NCI-H128 (cell line): Measurements from ENCODE around the gene VPS39.

Experiments
- DNase-seq: peaks from one replicate; lab custom pipeline; 2025; ENCODE audit not compliant: unreplicated experiment; lab: John Stamatoyannopoulos, UW

Gene VPS39

DNA sequence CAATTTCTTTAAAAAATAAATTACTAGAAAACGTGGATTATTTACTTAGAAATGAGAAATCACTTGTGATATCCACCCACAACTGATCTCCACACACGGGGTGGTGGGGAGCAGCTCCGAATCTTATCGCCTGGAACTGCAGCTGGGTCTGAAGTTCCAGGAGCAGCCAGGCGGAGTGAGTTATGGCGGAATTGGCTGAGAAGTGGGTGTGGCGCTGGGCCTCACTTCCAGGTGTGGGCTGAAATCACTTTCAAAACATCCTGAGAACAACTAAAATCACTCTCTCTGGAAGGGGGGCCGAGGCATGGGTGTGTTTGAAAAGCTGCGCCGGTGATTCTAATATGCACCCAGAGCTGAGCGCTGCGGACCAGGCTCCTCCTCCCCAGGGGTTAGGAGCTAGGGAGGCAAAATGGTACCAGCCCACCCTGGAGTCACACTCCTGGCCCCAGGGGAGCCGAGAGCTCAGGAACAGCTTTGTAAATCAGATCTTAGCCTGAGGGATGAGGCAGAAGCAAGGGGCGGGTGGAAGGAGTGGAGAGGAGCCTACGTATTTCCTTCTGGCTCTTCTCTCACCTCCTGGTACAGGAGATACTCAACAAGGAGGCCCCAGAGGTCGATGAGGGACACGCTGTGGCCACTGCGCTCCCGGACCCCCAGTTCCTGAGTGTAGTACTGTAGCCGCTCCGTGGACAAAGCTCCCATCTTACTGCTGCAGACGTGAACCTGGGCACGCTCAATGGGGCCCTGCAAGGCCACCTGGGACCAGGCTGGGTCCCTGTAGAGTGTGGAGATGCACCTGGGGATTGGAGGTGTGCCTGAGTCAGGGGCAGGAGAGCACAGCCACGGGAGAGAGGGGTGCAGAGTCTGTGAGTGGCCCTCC lies 61.3 kb downstream of the VPS39 start:
- no peak for DNase-seq

DNA sequence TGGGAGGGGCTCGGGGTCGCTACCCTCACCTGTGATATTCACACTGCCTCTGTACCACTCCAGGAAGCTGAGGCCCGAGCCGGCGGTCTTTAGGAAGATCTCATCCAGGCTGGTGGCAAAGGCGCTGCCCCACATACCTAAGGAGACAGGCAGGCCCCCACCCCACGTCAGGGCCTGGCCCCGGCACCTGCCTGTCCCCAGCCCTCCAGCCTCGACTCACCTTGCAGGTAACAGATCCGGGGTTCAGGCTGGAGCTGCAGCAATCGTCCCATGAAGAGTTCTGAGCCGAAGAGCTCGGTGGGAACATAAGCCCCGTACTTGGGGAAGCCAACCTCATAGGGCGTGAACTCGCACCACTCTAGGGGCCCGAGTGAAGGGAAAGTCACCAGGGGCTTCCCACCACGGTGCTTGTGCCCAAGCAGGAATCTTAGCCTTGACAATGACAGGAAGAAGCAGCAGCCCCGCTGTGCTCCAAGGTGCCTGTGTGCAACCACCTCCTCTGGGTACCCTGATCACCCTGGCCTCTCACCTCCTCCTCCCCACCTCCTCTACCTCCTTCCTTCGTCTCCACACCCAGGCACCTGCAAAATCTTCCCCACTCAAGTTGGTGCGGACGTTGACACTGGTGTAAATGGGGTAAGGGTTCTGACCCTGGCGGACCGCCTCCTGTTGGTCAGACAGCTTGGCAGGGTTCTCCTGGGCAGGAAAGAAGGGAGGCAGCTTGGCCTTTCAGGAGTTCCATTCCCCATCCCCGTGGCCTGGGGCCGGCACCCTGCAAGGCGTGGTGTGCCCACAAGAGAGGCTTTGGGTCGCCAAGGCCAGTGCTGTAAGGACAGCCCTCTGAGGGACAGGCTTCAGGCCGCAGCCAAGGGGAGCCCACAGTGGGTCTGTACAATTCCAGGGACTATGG lies 62.3 kb downstream of the VPS39 start:
- no peak for DNase-seq

DNA sequence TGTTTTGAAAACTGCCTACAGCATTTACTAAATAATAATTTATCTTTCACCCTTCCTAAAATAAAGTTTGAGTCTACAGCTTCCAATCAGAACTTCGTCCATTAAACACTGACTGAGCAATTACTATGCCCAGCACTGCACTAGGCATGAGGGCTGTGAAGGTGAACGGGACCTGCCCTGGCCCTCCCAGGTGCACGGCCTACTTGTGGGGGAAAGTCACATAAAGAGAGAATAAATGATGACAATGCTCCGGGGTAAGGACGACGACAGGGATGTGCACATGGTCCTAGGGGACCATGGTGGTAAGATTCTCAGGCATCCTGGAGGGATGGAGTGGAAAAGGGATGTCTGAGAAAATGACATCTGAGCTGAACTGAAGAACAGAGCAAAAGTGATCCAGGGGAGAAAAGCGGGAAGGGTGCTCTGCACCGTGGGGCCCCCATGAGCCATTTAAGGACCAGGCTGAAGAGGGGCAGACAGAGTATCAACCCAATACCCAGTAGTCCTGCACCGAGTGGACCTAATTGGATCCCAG lies 63.2 kb downstream of the VPS39 start:
- DNase-seq = no peak

DNA sequence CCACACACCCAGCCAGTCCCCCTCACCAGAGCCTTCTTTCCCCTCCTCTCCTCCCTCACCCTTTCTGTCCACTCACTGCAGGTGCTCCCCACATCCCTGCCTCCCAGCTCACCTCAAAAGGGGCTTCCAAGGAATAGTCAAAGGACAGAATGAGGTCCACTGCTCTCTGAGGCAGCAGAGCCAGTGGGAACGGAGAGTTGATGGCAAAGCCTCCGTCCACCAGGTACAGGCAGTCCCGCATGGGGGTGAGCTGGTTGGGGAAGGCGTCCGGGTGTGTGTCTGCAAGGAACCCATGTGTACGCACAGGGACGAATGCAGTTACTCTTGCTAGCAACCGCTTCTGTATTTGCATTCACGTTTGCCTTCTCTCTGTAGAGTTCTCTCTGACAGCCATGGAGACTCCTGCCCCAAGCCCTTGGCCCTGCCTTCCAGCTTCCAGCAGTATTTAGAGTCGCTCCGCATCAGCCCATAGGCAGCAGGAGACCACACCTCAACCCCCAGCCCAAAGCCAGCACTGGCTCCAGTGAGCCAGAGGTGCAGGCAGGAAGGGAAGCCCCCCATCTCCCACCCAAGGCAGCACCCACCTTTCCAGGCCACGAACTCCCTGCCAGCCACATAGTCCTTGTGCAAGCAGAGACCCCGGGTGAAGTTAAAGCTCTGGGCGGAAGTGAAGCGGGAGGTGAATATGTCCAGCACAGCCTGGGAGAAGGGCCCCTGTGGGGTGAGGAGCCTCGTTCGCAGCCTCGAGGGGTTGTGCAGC lies 64.1 kb downstream of the VPS39 start:
- no peak for DNase-seq

DNA sequence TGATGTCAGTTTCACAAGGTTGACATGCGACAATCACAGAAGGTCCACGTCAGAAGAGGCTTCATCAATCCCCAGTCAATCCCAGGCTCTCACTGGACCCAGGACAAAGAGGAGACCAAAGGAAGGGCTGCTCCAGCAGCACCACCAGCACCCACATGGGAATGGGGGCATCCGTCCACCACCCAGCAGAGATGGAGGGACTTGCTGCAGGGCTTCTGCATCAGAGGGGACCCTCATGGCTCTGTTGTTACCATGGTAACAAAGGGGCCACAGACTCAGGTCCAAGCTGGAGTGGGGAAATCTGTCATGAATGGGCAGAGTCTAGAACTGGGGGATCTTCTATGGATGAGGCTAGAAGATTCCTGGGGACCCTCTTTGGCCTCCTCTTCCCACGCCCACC lies 64.7 kb downstream of the VPS39 start:
- DNase-seq = no peak

DNA sequence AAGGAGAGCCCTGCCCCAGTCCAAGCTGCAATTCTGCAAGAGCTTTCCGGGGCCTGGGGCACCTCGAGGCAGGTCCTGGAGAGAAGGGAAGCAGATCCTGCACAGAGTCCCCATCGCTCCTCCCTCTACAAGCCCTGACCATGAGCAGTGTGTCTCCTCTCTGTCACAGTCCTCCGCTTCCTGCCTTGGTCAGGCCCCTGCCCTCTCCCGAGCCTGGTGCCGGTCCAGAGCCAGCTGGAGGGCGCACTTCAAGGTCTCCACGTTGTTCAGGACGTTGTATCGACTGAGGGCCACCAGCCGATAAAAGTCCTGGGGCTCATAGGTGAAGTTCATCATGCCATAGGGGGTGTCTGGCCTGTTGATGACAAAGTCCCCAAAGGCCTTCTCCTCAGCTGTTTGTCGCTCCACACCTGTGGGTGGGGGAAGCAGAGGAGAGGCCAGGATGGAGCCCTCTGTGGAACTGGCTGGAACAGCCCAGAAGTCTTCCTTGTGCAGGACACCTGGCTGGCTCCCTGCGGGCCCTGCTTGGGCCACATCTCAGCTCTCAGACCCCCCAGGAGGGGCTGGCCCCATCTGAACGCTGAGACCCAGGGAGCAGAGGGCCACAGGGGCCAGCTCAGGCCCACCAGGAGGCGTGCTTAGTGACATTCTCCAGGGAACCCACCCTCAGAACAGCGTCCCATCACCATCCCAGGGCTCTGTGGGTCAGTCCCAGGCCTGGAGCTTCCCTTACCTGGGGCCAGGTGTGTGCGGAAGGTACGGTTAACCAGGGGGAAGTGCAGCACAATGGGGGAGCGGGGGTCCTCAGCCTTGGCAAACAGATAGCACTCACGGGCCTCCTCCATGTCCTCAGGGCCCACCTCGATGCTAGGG lies 66.1 kb downstream of the VPS39 start:
- DNase-seq = no peak

DNA sequence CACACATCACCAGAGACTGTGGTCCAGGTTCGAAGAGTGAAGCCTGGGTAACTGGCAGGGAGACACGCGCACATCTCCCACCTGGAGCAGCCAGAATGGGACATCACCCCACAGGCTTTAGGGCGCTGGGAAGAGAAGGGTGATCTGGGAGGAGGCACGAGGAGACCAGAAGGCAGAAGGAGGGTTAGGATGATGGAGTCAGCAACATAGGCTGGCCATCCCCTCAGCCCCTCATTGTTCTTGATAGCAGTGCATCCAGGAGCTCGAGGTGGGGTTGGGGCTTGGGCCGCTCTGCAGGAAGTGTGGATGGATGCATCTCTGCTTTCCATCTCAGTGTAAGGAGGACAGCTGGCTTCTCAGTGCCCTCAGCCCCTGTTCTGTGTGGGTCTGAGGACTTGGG lies 66.9 kb downstream of the VPS39 start:
- no peak for DNase-seq

DNA sequence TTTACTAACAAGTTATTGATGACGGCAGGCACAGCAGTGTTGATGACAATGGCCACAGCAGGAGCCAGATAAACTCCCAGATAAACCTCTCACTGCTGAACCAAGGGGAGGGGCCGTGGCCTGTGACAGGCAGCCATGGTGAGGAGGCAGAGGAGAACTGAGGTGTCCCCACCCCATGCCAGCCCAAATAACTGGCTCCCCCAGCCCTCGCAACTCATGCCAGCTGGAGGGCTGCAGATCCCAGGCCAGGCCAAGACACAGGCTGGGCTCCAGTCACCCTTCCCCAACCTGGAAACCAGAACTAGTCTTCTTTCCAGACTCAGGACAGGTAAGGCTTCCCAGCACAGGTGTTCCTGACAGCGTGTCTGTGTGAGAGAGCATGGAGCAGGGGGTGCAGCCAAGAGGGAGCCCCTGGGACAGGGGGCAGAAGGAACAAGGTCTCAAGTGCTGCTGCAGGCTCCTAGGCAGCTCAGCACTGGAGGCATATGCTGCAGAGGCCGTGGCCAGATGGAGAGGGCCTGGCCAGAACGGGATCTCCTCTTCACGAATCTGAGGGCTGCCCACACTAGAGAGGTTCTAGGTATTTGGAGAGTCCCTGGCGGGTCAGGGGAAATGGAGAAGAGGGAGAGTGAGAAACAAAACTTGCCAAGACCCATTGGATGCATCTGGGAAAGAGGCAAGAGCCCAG lies 67.6 kb downstream of the VPS39 start:
- DNase-seq = no peak

DNA sequence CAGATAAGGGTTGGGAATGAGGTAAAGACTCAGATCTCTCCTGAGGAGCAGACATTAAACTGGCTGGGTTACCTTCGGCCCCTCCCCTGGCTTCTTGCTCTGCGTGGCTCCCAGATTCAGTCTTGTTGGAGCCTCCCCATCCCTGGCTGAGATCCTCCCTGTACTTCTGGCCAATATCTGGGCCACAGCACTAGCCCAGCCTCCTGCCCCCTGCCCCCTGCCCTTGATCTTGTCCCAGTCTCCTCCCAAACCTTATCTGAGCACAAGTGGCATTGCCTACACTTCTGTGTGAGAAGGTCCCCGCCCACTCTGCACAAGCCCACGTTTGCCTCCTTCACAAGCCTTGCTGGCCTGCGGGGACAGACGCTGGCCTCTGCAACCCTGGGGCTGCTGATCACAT lies 68.5 kb downstream of the VPS39 start:
- DNase-seq = no peak

DNA sequence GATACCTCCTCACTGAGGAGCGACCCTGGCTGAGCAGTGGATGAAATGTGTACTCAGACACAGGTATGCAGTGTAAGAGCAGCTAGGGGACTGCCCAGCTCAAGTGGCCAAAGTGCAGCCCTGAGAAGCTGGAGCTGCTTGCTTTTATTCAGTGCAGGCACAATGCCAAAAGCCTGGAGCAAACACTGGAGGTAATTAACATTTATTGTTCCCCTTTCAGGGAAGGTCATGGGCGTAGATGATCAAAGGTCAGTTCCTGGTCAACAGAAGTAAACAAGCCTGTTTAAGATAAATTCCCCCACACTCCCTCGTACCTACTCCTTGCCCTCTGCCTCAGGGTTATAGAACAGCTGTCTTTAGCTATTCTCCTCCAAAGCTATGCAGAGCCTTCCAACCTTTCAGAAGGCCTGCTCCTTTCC lies 69.1 kb downstream of the VPS39 start:
- DNase-seq = no peak

DNA sequence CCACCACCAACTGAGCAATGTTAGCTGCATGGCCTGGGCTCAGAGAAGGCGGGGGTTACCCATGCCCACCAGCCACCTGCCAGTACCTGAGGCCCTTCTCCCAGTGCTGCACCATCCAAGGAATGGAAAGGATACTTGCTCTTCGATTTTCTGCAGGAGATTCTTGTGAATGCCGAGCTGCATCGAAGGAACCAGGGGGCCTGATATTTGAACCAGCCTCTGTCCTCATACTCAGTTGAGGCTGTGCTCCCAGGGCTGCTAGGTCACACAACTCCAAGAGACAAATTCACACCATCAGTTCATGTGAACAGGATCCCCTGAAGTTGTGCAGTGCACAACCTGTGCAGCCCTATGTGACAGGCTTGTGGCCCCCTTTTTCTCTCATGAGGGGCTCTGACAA lies 69.7 kb downstream of the VPS39 start:
- DNase-seq = no peak

DNA sequence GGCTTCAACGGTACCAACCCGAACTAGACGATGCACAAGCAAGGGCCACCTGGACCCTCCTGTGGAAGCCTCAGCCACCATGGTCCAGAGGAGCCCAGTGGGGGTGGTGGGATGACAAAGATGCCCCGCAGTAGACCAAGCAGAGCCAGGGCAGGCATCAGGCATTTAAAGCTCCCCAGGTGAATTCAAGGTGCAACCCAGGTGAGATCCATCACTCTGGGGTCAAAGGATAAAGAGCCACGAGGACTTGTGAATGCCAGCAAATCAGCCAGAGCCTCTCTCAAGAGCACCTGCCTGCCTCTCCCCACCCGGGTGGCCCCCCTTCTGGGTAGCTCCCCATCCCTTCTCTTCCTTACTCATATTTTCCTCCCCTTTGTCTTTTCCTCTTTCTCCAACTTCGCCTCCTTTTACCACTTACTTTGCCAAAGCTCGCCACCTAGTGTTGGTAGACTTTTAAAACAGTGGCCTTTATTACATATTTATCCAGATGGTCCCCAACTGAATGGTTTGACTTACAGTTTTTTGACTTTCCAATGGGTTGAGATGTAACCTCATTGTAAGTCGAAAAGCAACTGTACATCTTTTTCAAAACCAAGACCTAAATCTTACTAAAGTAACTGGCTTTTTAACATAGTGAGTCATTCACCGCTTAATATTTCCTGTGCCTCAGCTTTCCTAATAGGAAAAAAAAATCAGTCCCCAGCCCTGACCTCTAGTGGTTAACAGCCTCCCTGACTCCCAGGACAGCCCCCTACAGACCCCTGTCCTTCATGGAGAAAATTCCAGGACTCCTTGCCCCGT lies 70.4 kb downstream of the VPS39 start:
- DNase-seq = no peak

DNA sequence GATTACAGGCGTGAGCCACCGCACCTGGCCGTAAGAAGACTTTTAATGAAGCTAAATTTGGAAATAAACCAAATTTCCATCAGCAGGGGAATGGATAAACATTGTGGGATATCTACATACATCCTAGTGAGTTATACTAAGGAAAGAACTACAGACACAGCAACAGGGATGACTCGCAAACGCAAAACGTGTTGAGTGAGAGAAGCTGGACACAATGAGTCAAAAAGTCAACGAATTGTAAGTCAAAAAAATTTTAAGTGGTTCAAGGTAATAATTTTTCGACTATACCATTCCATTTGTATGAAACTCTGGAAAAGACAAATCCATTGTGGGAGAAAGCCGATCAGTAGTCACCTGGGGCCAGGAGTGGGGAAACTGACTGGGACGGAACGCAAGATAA lies 71.6 kb downstream of the VPS39 start:
- no peak for DNase-seq

DNA sequence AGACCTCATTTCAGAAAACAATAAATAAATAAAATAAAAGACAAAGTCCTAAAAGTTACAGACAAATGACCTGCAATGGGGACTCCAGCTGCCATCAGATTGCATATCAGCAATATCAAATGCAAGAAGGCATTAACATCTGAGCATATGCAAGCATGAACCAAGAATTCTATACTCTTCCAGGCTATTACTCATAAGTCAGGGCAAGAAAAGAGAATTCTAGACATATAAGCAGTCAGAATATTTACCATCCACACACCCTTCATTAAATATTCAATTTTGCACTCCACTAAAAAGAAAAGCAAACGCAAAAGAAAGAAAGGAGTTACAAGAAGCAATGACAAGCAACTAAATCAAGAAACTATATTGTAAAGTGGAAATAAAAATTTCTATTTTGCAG lies 72.8 kb downstream of the VPS39 start:
- no peak for DNase-seq

DNA sequence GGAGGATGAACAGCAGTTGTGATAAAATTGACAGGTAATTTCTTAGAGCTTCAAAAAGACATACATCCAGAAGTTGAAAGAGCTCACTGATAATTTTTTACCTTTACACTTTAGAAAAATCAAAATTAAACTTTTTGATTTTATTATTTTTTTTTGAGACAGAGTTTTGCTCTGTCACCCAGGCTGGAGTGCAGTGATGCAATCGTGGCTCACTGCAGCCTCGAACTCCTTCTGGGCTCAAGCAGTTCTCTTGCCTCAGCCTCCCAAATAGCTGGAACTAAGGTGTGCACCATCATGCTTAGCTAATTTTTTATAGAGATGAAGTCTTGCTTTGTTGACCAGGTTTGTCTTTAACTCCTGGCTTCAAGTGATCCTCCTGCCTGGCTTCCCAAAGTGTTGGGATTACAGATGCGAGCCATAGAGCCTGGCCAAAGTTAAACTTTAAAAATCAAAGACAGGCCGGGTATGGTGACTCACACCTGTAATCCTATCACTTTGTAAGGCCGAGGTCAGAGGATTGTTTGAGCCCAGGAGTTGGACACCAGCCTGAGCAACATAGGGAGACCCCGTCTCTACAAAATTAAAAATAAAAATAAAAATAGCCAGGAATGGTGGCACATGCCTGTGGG lies 73.4 kb downstream of the VPS39 start:
- DNase-seq = no peak

DNA sequence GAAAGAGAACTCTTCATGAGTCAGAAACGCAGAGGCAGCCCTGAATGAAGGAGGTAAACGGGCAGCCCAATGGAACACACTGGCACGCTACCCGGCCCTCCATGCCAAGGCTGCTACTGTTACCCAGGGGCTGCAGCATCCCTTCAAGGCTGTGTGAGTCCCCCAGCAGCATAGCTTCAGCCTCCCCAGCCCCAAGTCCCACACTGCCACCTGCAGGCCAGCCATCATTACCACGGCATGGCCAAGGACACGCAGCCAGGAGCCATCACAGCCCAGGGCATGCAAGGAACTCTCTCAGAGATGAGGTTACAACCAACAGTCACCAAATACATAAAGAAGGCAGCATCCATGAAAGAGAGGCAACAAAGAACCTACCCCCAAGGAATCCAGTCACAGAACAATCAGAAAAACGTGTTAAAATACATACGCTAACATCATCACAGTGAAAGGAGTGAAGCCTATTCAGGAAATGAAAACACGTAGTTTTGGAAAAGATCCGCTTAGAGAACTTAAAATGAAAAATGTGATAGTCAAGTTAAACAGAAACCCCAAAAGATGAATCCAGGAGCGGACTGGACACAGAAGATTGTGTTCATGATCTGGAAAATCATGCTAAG lies 74.1 kb downstream of the VPS39 start:
- DNase-seq = no peak

DNA sequence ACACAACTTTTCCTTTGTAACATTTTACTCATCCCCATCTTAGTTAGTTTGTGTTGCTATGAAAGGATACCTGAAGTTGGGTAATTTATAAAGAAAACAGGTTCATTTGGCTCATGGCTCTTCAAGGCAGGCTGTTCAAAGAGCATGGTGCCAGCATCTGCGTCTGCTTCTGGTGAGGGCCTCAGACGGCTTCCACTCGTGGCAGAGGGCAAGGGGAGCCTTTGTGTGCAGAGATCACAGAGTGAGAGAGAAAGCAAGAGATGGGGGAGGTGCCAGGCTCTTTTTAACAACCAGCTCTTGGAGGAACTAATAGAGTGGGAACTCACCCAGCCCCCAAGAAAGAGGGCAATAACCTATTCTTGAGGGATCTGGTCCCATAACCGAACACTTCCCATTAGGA lies 74.7 kb downstream of the VPS39 start:
- DNase-seq = no peak
